NOMO-1 treated with DMSO at 0.1 percent for 48 hours (cell line): ENCODE data around the gene TMEM150B.

Experiments
- DNase-seq: peaks from one replicate; lab custom pipeline; 2025; ENCODE audit not compliant: unreplicated experiment; lab: John Stamatoyannopoulos, UW

The TMEM150B gene

GRCh38 chr19:55308281-55308680, 16.9 kb downstream of the TMEM150B start:
- no peak for DNase-seq

- no peak for DNase-seq
Observed at GRCh38 chr19:55306712-55307111, 18.4 kb downstream of the TMEM150B start.

- no peak for DNase-seq
Observed at GRCh38 chr19:55305983-55306562, 19.1 kb downstream of the TMEM150B start.

- peak; percentile 39 for DNase-seq
Observed at GRCh38 chr19:55305491-55305890, 19.6 kb downstream of the TMEM150B start.

GRCh38 chr19:55304980-55305379, 20.2 kb downstream of the TMEM150B start:
- no peak for DNase-seq

GRCh38 chr19:55304279-55304978, 20.7 kb downstream of the TMEM150B start:
- DNase-seq = peak; percentile 33

- DNase-seq = no peak
Observed at GRCh38 chr19:55303477-55303876, 21.7 kb downstream of the TMEM150B start.

GRCh38 chr19:55302318-55302703, 22.8 kb downstream of the TMEM150B start:
- DNase-seq = no peak

GRCh38 chr19:55301459-55302317, 23.5 kb downstream of the TMEM150B start:
- peak; percentile 69 for DNase-seq

GRCh38 chr19:55300886-55301458, 24.2 kb downstream of the TMEM150B start:
- DNase-seq = no peak

GRCh38 chr19:55299991-55300390, 25.1 kb downstream of the TMEM150B start:
- DNase-seq = no peak

- DNase-seq = no peak
Observed at GRCh38 chr19:55297267-55297666, 27.9 kb downstream of the TMEM150B start.

GRCh38 chr19:55289117-55289796, 35.9 kb downstream of the TMEM150B start:
- no peak for DNase-seq

- no peak for DNase-seq
Observed at GRCh38 chr19:55287361-55288079, 37.6 kb downstream of the TMEM150B start.

GRCh38 chr19:55285229-55285890, 39.8 kb downstream of the TMEM150B start:
- DNase-seq = no peak

- DNase-seq = no peak
Observed at GRCh38 chr19:55284405-55285058, 40.6 kb downstream of the TMEM150B start.

- no peak for DNase-seq
Observed at GRCh38 chr19:55283548-55284377, 41.4 kb downstream of the TMEM150B start, which contains the start of gene BRSK1. TSS of gene BRSK1 (plus strand) at chr19:55283997. CDS start at chr19:55284443, 446 bp downstream.
